ENCODE results near the gene PPP1R14D. TPM values are rescaled to one million over a fixed set of nuclear protein-coding genes. Genes with fewer than 3 reads are reported as not detected.
A peak's percentile ranks its signal among the peaks of the same experiment; 100 is the strongest.

Gene PPP1R14D
- total RNA-seq, 1 experiment from 2014 or later, result not detected

GRCh38 chr15:40843261-40843884 lies 14.9 kb upstream of the PPP1R14D start:
- H3K4me1 ChIP-seq (ENCODE audit: control insufficient read depth in 1 of 2, insufficient read depth in 2 of 2, low read length in 2 of 2), result peaks cover 37 to 50% of the 10 kb centered on the region in 2 experiments
- TF ChIP-seq EGR1 (IDR thresholded peaks at IDR 0.05; ENCODE audit: low read depth) (no peak), ZFX (IDR thresholded peaks at IDR 0.05) (0 out of 2 replicates have a peak, but pooled peaks have one; percentile 93)
- no peaks in the 10 kb centered on the region for H3K27me3 ChIP-seq (ENCODE audit: insufficient read depth, low read length)
- H3K27ac ChIP-seq (ENCODE audit: low read depth, low read length), result peak overlapping the region; percentile 93
- H2AFZ ChIP-seq (ENCODE audit: low read depth, low read length, poor library complexity, severe bottlenecking), result no peak overlapping the region
- H3K4me3 ChIP-seq (replicated peaks in 1 of 2; ENCODE audit: low read depth in 1 of 2, low read length in 2 of 2), result peak overlapping the region; percentile 79 to 95
- no peak for ATAC-seq
- TSS peak; percentile 50 for BruUV-seq (replicated peaks)
- no peaks in the 10 kb centered on the region for H3K9me3 ChIP-seq (ENCODE audit: control insufficient read depth in 1 of 2, insufficient read depth in 1 of 2, low read depth in 1 of 2, low read length in 2 of 2)
- ChIA-PET RAD21 (ENCODE audit: low non-redundant PET in 1 of 2, low total read pairs in 2 of 2, uncharacterized antibody in 2 of 2, unreplicated experiment in 2 of 2) (interaction anchor here (0.7 to 1.2 kb wide), 2 partner anchors 10 to 51 kb away, joined by 3 to 5 read pairs; partner anchors contain the start of gene VPS18 (in 1 of the 2)), CTCF (interaction anchor here (0.8 to 5.2 kb wide), 6 partner anchors 12 to 61 kb away, joined by 4 to 61 read pairs (median 5); partner anchors contain the start of gene VPS18), POLR2A (interaction anchor here (0.9 to 1.4 kb wide), 3 partner anchors 8 to 58 kb away, joined by 3 to 10 read pairs (median 4); no protein-coding TSS in a partner anchor)
- H3K36me3 ChIP-seq (ENCODE audit: control insufficient read depth in 1 of 2, insufficient read depth in 2 of 2, low read length in 2 of 2), result 0 out of 4 replicates have a peak, but pooled peaks cover 0 to 4% of the 10 kb centered on the region in 2 experiments
- intact Hi-C loops (cut with micrococcal nuclease), result no loop called here
- H3K9ac ChIP-seq (ENCODE audit: low read length), result peak overlapping the region; percentile 77
- no peak for DNase-seq (ENCODE audit: low read depth, low spot score)
- peaks cover 46% of the 10 kb centered on the region for H3K79me2 ChIP-seq (ENCODE audit: insufficient read depth, low read length)
- no peaks in the 10 kb centered on the region; the same call in 1 of the 2 replicates for H4K20me1 ChIP-seq (ENCODE audit: insufficient read depth)
- H3K4me2 ChIP-seq (ENCODE audit: low read length), result peak overlapping the region; percentile 99
- no peaks in the 10 kb centered on the region for H3K9me2 ChIP-seq (ENCODE audit: insufficient read depth)

DNA sequence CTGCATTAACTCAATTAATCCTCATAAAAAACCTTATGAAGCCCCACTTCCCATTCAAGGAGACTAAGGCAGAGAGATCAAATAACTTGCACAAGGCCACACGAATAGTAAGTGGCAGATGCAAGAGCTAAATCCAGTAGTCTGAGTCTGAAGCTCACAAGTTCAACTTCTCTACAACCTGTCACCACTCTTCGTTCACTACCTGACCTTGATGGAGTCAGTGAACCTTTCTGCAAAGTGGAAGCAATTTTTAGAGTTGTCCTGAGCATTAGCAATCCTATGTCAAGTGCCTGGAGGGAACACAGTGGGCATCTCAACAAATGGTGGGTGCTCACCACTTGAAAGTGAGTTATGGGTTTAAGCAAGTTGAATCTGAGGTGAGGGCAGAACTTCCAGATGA lies 13.2 kb upstream of the PPP1R14D start:
- TF ChIP-seq EZH2phosphoT487 (IDR thresholded peaks at IDR 0.05; ENCODE audit: borderline replicate concordance) (no peak), FOSL1 (IDR thresholded peaks at IDR 0.05; ENCODE audit: low read depth) (no peak)
- TF ChIP-seq, protein P1, sequence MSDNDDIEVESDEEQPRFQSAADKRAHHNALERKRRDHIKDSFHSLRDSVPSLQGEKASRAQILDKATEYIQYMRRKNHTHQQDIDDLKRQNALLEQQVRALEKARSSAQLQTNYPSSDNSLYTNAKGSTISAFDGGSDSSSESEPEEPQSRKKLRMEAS (IDR thresholded peaks at IDR 0.05), result no peak
- TF ChIP-seq, protein P2, sequence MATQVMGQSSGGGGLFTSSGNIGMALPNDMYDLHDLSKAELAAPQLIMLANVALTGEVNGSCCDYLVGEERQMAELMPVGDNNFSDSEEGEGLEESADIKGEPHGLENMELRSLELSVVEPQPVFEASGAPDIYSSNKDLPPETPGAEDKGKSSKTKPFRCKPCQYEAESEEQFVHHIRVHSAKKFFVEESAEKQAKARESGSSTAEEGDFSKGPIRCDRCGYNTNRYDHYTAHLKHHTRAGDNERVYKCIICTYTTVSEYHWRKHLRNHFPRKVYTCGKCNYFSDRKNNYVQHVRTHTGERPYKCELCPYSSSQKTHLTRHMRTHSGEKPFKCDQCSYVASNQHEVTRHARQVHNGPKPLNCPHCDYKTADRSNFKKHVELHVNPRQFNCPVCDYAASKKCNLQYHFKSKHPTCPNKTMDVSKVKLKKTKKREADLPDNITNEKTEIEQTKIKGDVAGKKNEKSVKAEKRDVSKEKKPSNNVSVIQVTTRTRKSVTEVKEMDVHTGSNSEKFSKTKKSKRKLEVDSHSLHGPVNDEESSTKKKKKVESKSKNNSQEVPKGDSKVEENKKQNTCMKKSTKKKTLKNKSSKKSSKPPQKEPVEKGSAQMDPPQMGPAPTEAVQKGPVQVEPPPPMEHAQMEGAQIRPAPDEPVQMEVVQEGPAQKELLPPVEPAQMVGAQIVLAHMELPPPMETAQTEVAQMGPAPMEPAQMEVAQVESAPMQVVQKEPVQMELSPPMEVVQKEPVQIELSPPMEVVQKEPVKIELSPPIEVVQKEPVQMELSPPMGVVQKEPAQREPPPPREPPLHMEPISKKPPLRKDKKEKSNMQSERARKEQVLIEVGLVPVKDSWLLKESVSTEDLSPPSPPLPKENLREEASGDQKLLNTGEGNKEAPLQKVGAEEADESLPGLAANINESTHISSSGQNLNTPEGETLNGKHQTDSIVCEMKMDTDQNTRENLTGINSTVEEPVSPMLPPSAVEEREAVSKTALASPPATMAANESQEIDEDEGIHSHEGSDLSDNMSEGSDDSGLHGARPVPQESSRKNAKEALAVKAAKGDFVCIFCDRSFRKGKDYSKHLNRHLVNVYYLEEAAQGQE (IDR thresholded peaks at IDR 0.05; ENCODE audit: low read depth), result no peak
- Histone ChIP-seq H3K79me2 (ENCODE audit: insufficient read depth, low read length) (peaks cover 30% of the 10 kb centered on the region), H4K20me1 (ENCODE audit: insufficient read depth) (no peaks in the 10 kb centered on the region; the same call in 1 of the 2 replicates), H3K9ac (ENCODE audit: low read length) (no peak overlapping the region), H3K36me3 (ENCODE audit: control insufficient read depth in 1 of 2, insufficient read depth in 2 of 2, low read length in 2 of 2) (0 out of 4 replicates have a peak, but pooled peaks cover 0 to 4% of the 10 kb centered on the region in 2 experiments), H3K9me2 (ENCODE audit: insufficient read depth) (no peaks in the 10 kb centered on the region), H3K27ac (ENCODE audit: low read depth, low read length) (no peak overlapping the region), H3K4me3 (replicated peaks in 1 of 2; ENCODE audit: low read depth in 1 of 2, low read length in 2 of 2) (no peak overlapping the region), H3K4me1 (ENCODE audit: control insufficient read depth in 1 of 2, insufficient read depth in 2 of 2, low read length in 2 of 2) (peaks cover 24 to 36% of the 10 kb centered on the region in 2 experiments), H3K4me2 (ENCODE audit: low read length) (no peak overlapping the region), H3K9me3 (ENCODE audit: control insufficient read depth in 1 of 2, insufficient read depth in 1 of 2, low read depth in 1 of 2, low read length in 2 of 2) (no peaks in the 10 kb centered on the region), H2AFZ (ENCODE audit: low read depth, low read length, poor library complexity, severe bottlenecking) (no peak overlapping the region), H3K27me3 (ENCODE audit: insufficient read depth, low read length) (no peaks in the 10 kb centered on the region)
- no TSS peak for BruUV-seq (replicated peaks)
- CTCF ChIA-PET, result no interaction called here
- ATAC-seq (no peak), DNase-seq (ENCODE audit: low read depth, low spot score) (no peak)
- intact Hi-C loops (cut with micrococcal nuclease), result no loop called here
- RAD21 ChIA-PET (ENCODE audit: low non-redundant PET in 1 of 2, low total read pairs in 2 of 2, uncharacterized antibody in 2 of 2, unreplicated experiment in 2 of 2), result no interaction called here
- POLR2A ChIA-PET, result no interaction called here

Measured in HCT116 (cell line).